Caco-2 (cell line): Measurements from ENCODE around the gene ZYX. TPM values are rescaled to one million over a fixed set of nuclear protein-coding genes. Genes with fewer than 3 reads are reported as not detected.
A peak's percentile ranks its signal among the peaks of the same experiment; 100 is the strongest.

Experiments
- Bru-seq: library from RNA; stranded (reverse); fragments of 400-500 nt; gene quantifications from one replicate; lab custom pipeline; 2021; lab: Mats Ljungman, UMichigan
- BruChase-seq, 2 experiments: library from RNA; stranded (reverse); fragments of 400-500 nt; gene quantifications; one replicate each; lab custom pipeline; 2021; lab: Mats Ljungman, UMichigan
- BruUV-seq: library from RNA; stranded (reverse); fragments of 400-500 nt; replicated peaks from 2 replicates; lab custom pipeline; 2021; lab: Mats Ljungman, UMichigan
- CTCF ChIA-PET: fragments of 300-600 bp; sonication (Branson Sonifier 250); formaldehyde crosslinking; loops from one replicate; lab custom pipeline; 2022; ENCODE audit warnings: antibody characterized with exemption; lab: Charles Lee
- POLR2A ChIA-PET: fragments of 300-600 bp; sonication (Branson Sonifier 250); formaldehyde crosslinking; loops from one replicate; lab custom pipeline; 2022; ENCODE audit warnings: antibody characterized with exemption; lab: Charles Lee
- DNase-seq, 2 experiments: peaks; one replicate each; pipeline versions ENCODE4 v3.0.0 to v3.0.0-alpha.2; 2020 to 2022
- H3K27me3 ChIP-seq: replicated peaks from 2 replicates; pipeline ENCODE4 v1.6.0; 2011; ENCODE audit warnings: low read length; ENCODE audit not compliant: control insufficient read depth, insufficient read depth
- H3K36me3 ChIP-seq: 2 replicates; pipeline ENCODE4 v1.5.1; 2011; ENCODE audit warnings: low read length; ENCODE audit not compliant: control insufficient read depth, insufficient read depth
- H3K4me1 ChIP-seq: fragments of 250-450 bp; sonication (Bioruptor Pico); 2 replicates; pipeline ENCODE4 v1.5.1; 2020; ENCODE audit warnings: mild to moderate bottlenecking
- H3K4me3 ChIP-seq: 2 replicates; pipeline ENCODE4 v1.5.1; 2011; ENCODE audit warnings: low read depth, mild to moderate bottlenecking, control low read depth, low read length
- H3K9me3 ChIP-seq: fragments of 250-450 bp; sonication (Bioruptor Pico); 2 replicates; pipeline ENCODE4 v1.5.1; 2020; ENCODE audit warnings: mild to moderate bottlenecking, moderate library complexity
- H3K27ac Mint-ChIP-seq: one replicate; pipeline ENCODE4 v1.8.0; 2022; ENCODE audit warnings: mixed read lengths; ENCODE audit not compliant: unreplicated experiment
- H3K27me3 Mint-ChIP-seq: one replicate; pipeline ENCODE4 v1.8.0; 2022; ENCODE audit warnings: mixed read lengths; ENCODE audit not compliant: insufficient read depth, unreplicated experiment
- H3K36me3 Mint-ChIP-seq: one replicate; pipeline ENCODE4 v1.8.0; 2022; ENCODE audit warnings: mild to moderate bottlenecking, mixed read lengths; ENCODE audit not compliant: insufficient read depth, unreplicated experiment
- H3K4me1 Mint-ChIP-seq: one replicate; pipeline ENCODE4 v1.8.0; 2022; ENCODE audit warnings: low read depth, mixed read lengths; ENCODE audit not compliant: unreplicated experiment
- H3K4me3 Mint-ChIP-seq: one replicate; pipeline ENCODE4 v1.8.0; 2022; ENCODE audit warnings: mild to moderate bottlenecking, moderate library complexity, mixed read lengths; ENCODE audit not compliant: unreplicated experiment
- H3K9me3 Mint-ChIP-seq: one replicate; pipeline ENCODE4 v1.8.0; 2022; ENCODE audit warnings: mixed read lengths; ENCODE audit not compliant: unreplicated experiment
- intact Hi-C: fragments of 100-400 bp; cut with micrococcal nuclease; formaldehyde crosslinking; loops from one replicate; pipeline ENCODE4 v1.10.0; 2022; ENCODE audit not compliant: unreplicated experiment
- long read RNA-seq: library from polyadenylated mRNA; stranded (forward); transcript quantifications from one replicate; pipeline ENCODE4 v2.0.0, GENCODE V29; 2022
- total RNA-seq: library from RNA; stranded (reverse); gene quantifications from 2 replicates; pipeline ENCODE4 v1.2.3, GENCODE V29; 2022
- TF ChIP-seq, protein P1 (sequence below), 2 experiments: fragments of 200-600 bp in 1 of 2; IDR thresholded peaks; 1 replicate in 1 of 2; 2 replicates in 1 of 2; pipeline versions ENCODE4 v1.5.1 to v1.8.0; 2011 to 2022; ENCODE audit warnings: antibody characterized with exemption in 1 of 2, control low read depth in 1 of 2, inconsistent platforms in 1 of 2, low read depth in 1 of 2, low read length in 1 of 2, mild to moderate bottlenecking in 1 of 2, moderate library complexity in 1 of 2; ENCODE audit not compliant: insufficient read depth in 1 of 2, severe bottlenecking in 1 of 2, unreplicated experiment in 1 of 2

The ZYX gene, protein sequence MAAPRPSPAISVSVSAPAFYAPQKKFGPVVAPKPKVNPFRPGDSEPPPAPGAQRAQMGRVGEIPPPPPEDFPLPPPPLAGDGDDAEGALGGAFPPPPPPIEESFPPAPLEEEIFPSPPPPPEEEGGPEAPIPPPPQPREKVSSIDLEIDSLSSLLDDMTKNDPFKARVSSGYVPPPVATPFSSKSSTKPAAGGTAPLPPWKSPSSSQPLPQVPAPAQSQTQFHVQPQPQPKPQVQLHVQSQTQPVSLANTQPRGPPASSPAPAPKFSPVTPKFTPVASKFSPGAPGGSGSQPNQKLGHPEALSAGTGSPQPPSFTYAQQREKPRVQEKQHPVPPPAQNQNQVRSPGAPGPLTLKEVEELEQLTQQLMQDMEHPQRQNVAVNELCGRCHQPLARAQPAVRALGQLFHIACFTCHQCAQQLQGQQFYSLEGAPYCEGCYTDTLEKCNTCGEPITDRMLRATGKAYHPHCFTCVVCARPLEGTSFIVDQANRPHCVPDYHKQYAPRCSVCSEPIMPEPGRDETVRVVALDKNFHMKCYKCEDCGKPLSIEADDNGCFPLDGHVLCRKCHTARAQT
- total RNA-seq (147 and 160 TPM in 2 replicates), Bru-seq, nascent RNA (percentile 87 among the genes with signal in this experiment), BruChase-seq, experiment 1, labeled RNA remaining after a 2-hour chase (percentile 86 among the genes with signal in this experiment), BruChase-seq, experiment 2, labeled RNA remaining after a 6-hour chase (percentile 95 among the genes with signal in this experiment)
- long read RNA-seq, transcript ZYX-201 (10 exons, 2,493 nt): major isoform, 73 of 218 reads
- long read RNA-seq, partial matches to known transcripts: 53 of 218 reads
- long read RNA-seq, other reads (novel, unspliced or antisense): 92 of 218 reads

DNA sequence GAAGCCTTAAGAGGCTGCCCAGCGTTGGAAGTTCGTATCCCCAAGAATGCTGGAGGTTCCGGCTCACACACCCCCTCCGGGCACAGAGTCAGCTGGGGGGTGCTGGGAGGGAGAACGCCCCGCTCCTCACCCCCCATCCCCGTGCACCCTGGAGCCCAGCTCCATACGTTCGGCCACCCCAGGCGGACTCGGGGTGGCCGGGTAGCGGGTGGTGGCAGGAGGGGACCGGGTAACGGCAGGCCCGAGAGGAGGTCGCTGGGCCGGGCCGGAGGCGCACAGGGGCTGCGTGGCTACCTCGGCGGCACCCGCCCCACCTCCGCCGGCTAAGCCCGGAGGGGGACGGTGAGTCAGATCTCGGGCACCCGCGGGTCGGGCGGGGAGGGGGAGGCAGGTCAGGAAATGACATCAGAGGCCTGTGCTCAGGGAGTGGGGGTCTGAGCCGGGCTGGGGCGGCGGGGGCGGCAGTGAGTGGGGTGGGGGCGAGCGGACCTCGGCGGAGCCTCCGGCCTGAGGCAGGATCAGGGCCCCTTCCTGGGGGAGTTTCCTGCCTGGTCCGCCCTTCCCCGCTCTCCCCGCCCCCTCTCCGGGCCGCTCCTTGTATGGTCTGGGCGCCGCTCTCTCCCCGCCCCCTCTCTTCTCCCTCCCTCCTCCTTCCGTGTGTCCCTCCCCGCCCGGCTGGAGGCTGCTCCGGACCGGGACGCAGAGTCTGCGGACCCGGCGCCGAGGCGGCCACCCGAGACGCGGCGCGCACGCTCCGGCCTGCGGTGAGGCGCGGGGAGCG lies at the start of gene ZYX:
ZYX (plus strand) TSS at position 700 of the 781 bp plus-strand sequence. CDS start 227 bp downstream, outside the sequence.
- ChIA-PET POLR2A (interaction anchor here (0.6 to 1.9 kb wide), 5 partner anchors 8 to 140 kb away, joined by 3 to 24 read pairs (median 3); no protein-coding TSS in a partner anchor), CTCF (interaction anchor here (0.6 to 1.8 kb wide), 16 partner anchors 9 to 140 kb away, joined by 3 to 23 read pairs (median 6); partner anchors contain the start of genes CASP2 and EPHA1)
- peaks cover 18% of the 10 kb centered on the region for H3K36me3 Mint-ChIP-seq
- H3K27me3 ChIP-seq: no peaks in the 10 kb centered on the region
- peak; percentile 95 to 97 for DNase-seq
- BruUV-seq: no TSS peak
- H3K4me1 ChIP-seq: peaks cover 45% of the 10 kb centered on the region
- no peaks in the 10 kb centered on the region for H3K27me3 Mint-ChIP-seq
- TF ChIP-seq, protein P1, sequence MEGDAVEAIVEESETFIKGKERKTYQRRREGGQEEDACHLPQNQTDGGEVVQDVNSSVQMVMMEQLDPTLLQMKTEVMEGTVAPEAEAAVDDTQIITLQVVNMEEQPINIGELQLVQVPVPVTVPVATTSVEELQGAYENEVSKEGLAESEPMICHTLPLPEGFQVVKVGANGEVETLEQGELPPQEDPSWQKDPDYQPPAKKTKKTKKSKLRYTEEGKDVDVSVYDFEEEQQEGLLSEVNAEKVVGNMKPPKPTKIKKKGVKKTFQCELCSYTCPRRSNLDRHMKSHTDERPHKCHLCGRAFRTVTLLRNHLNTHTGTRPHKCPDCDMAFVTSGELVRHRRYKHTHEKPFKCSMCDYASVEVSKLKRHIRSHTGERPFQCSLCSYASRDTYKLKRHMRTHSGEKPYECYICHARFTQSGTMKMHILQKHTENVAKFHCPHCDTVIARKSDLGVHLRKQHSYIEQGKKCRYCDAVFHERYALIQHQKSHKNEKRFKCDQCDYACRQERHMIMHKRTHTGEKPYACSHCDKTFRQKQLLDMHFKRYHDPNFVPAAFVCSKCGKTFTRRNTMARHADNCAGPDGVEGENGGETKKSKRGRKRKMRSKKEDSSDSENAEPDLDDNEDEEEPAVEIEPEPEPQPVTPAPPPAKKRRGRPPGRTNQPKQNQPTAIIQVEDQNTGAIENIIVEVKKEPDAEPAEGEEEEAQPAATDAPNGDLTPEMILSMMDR (IDR thresholded peaks at IDR 0.05; ENCODE audit: insufficient read depth in 1 of 2, low read depth in 1 of 2, low read length in 1 of 2, severe bottlenecking in 1 of 2, unreplicated experiment in 1 of 2): no peak
- no peaks in the 10 kb centered on the region for H3K9me3 ChIP-seq
- H3K27ac Mint-ChIP-seq: peak within 1 kb of the TSS; percentile 90
- no peaks in the 10 kb centered on the region; the same call in 1 of the 2 replicates for H3K36me3 ChIP-seq
- intact Hi-C loops: loop anchor here (1.0 to 2.0 kb wide), 6 partner anchors 11 to 140 kb away; partner anchors contain the start of genes EPHA1 and FAM131B
- no peaks in the 10 kb centered on the region for H3K9me3 Mint-ChIP-seq
- peak within 1 kb of the TSS; percentile 70 for H3K4me3 ChIP-seq
- H3K4me3 Mint-ChIP-seq: peak within 1 kb of the TSS; percentile 85
- peaks cover 14% of the 10 kb centered on the region for H3K4me1 Mint-ChIP-seq

DNA sequence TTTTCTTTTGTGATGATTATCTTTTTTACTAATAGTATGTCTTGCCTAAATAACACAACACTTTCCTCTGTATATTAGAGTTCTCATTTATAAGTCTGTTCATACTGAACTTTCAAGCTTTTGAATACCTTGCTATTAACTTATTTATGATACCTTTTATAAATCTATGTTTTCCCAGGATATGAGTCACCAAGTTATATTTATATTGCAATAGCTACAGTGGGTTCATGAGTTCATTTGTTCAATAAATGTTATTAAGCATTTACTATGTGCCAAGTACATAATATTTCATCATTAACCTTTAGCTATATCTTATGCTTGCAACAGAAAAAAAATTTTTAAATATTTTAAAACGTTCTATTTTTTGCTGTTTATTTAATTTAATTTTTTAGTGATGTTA lies 46.9 kb upstream of the ZYX start:
- Histone ChIP-seq H3K4me1 (no peaks in the 10 kb centered on the region), H3K36me3 (no peaks in the 10 kb centered on the region), H3K9me3 (no peaks in the 10 kb centered on the region), H3K27me3 (no peaks in the 10 kb centered on the region), H3K4me3 (no peak overlapping the region)
- intact Hi-C loops: no loop called here
- no peak overlapping the region for H3K27ac Mint-ChIP-seq
- DNase-seq: no peak
- H3K4me3 Mint-ChIP-seq: no peak overlapping the region
- ChIA-PET CTCF (interaction anchor here (0.7 to 1.0 kb wide), 2 partner anchors 11 to 46 kb away, joined by 3 to 4 read pairs; no protein-coding TSS in a partner anchor), POLR2A (no interaction called here)
- BruUV-seq: no TSS peak
- H3K4me1 Mint-ChIP-seq: no peaks in the 10 kb centered on the region
- TF ChIP-seq, protein P1 (IDR thresholded peaks at IDR 0.05; ENCODE audit: insufficient read depth in 1 of 2, low read depth in 1 of 2, low read length in 1 of 2, severe bottlenecking in 1 of 2, unreplicated experiment in 1 of 2): no peak
- no peaks in the 10 kb centered on the region for H3K36me3 Mint-ChIP-seq
- no peaks in the 10 kb centered on the region for H3K9me3 Mint-ChIP-seq
- no peaks in the 10 kb centered on the region for H3K27me3 Mint-ChIP-seq
